Activated T-helper 1 cell treated with anti-CD3 and anti-CD28 coated beads, Interleukin-12 subunit alpha, Interleukin-12 subunit beta, Interleukin-2, Interleukin-4 antibody, amounts not matched to agents 30 ng/mL and 10 ng/mL and 1 ng/mL, durations not matched to agents 14 hours and 24 hours and 36 hours (primary cell): ENCODE measurements around the gene FBXW7. TPM values are rescaled to one million over a fixed set of nuclear protein-coding genes. Genes with fewer than 3 reads are reported as not detected.

Experiments used
- total RNA-seq: library from RNA; stranded (reverse); gene quantifications from 2 replicates; pipeline ENCODE4 v1.2.3, GENCODE V29; 2022

The FBXW7 gene
- total RNA-seq, 1 donor from 2014 or later = 53.3 TPM

Other genes starting within 250 kb of the FBXW7 start
- 13.0 and 13.3 TPM in 2 replicates for gene TMEM154, start 143.9 kb upstream of the FBXW7 start, total RNA-seq
- 0.24 and 0.57 TPM in 2 replicates for gene TIGD4, start 243.6 kb upstream of the FBXW7 start, total RNA-seq
- 18.6 and 23.2 TPM in 2 replicates for gene ARFIP1, start 243.9 kb upstream of the FBXW7 start, total RNA-seq